ENCODE measurements around the gene CPEB4. TPM values are rescaled to one million over a fixed set of nuclear protein-coding genes. Genes with fewer than 3 reads are reported as not detected.

CPEB4 gene
- total and polyA plus RNA-seq, 9 of the 15 experiments (the other 6 are each of a cell fraction or from before 2014, with no cell fraction given): 7.4 to 21.3 (median 12.4) TPM

DNA sequence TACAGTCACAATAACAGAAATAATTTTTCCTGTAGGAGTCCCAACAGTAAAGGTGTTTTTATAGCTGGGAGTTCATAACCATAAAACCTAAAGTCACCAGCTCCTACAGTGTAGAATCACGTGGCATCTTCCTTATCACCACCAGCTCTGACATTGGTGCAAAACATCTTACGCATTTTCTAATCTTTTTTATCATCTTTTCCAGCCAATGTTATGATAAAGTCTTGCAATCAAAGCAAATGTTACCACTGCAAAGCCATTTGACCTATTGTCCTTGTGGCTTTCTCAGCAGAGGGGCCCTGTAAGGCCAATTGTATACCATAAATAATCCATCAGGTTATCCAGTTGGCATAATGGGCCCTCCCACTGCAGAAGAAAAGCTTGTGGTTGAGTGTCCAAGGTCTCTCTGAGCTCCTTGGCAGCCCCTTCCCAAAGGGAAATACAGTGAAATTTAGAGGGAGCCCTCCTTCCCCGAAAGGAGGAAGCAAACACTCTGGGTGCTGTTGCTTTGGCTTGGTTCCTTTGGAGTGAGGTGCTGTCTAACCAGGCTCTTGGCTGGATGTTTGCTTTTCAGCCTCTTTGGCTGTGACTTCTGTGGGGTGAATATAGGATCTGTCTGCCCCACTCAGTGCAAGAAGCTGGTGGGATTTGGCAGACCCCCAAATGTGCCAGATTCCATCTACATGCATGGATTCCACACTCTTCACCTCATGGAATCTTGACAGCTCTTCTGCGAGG is 29.3 kb upstream of the CPEB4 start (continued):
- TF ChIP-seq SNAPC5 (CRISPR knock-in tag; IDR thresholded peaks at IDR 0.05) (no peak), ZNF277 (CRISPR knock-in tag; IDR thresholded peaks at IDR 0.05; ENCODE audit: borderline replicate concordance) (no peak), FOXM1 (IDR thresholded peaks at IDR 0.05; ENCODE audit: low read depth) (0 out of 2 replicates have a peak, but pooled peaks have one; percentile 19), FOXM1 (CRISPR knock-in tag; IDR thresholded peaks at IDR 0.05; ENCODE audit: low read depth) (no peak), ZFP1 (CRISPR knock-in tag; IDR thresholded peaks at IDR 0.05) (no peak), GABPB1 (CRISPR knock-in tag; IDR thresholded peaks at IDR 0.05) (no peak), GATAD2A (IDR thresholded peaks at IDR 0.05) (no peak), MYBL2 (IDR thresholded peaks at IDR 0.05; ENCODE audit: low read depth) (no peak), MYBL2 (CRISPR knock-in tag; IDR thresholded peaks at IDR 0.05; ENCODE audit: borderline replicate concordance) (no peak), GATA2 (CRISPR knock-in tag; IDR thresholded peaks at IDR 0.05) (no peak), ZNF766 (CRISPR knock-in tag; conservative IDR thresholded peaks at IDR 0.05) (no peak), FOXO4 (CRISPR knock-in tag; IDR thresholded peaks at IDR 0.05) (no peak), MAFF (IDR thresholded peaks at IDR 0.05; ENCODE audit: low read length) (no peak), FOXA3 (CRISPR knock-in tag; conservative IDR thresholded peaks at IDR 0.05 in 1 of 2, IDR thresholded peaks at IDR 0.05 in 1 of 2) (no peak), GATAD2B (IDR thresholded peaks at IDR 0.05; ENCODE audit: borderline replicate concordance) (no peak), COPS2 (conservative IDR thresholded peaks at IDR 0.05) (no peak), PML (IDR thresholded peaks at IDR 0.05; ENCODE audit: low read length) (no peak; the same call in 1 of the 2 replicates), POLR2G (IDR thresholded peaks at IDR 0.05; ENCODE audit: low read depth, low read length) (no peak), RBM14 (IDR thresholded peaks at IDR 0.05; ENCODE audit: borderline replicate concordance, insufficient read depth, low read depth, low read length) (no peak), FUS (optimal IDR thresholded peaks at IDR 0.05; ENCODE audit: low read depth, low read length) (no peak)
- TF ChIP-seq, protein P1, sequence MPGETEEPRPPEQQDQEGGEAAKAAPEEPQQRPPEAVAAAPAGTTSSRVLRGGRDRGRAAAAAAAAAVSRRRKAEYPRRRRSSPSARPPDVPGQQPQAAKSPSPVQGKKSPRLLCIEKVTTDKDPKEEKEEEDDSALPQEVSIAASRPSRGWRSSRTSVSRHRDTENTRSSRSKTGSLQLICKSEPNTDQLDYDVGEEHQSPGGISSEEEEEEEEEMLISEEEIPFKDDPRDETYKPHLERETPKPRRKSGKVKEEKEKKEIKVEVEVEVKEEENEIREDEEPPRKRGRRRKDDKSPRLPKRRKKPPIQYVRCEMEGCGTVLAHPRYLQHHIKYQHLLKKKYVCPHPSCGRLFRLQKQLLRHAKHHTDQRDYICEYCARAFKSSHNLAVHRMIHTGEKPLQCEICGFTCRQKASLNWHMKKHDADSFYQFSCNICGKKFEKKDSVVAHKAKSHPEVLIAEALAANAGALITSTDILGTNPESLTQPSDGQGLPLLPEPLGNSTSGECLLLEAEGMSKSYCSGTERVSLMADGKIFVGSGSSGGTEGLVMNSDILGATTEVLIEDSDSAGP (CRISPR knock-in tag; IDR thresholded peaks at IDR 0.05): no peak
